GM12865 (cell line): Measurements from ENCODE around the gene HNRNPL.
"Not testable (repeated sequence)": the region's sequence is repeated elsewhere in the genome, so short reads cannot be mapped to it uniquely, and the experiment has no call there.

Source experiments
- DNase-seq: peaks from one replicate; pipeline ENCODE4 v3.0.0; 2010; ENCODE audit warnings: low read depth
- H3K4me3 ChIP-seq: 2 replicates; pipeline ENCODE4 v1.5.1; 2011; ENCODE audit warnings: mild to moderate bottlenecking, low read depth, low read length, control low read depth
- CTCF ChIP-seq: IDR thresholded peaks from 2 replicates; pipeline ENCODE4 v1.5.1; 2011; ENCODE audit warnings: low read length, control low read depth, low read depth, inconsistent platforms; ENCODE audit not compliant: insufficient read depth; ENCODE audit errors: missing control alignments

Gene HNRNPL

GRCh38 chr19:38889803-38890202, 40.0 kb upstream of the HNRNPL start:
- no peak for TF ChIP-seq CTCF
- no peak overlapping the region for H3K4me3 ChIP-seq

GRCh38 chr19:38888876-38889275, 39.1 kb upstream of the HNRNPL start:
- H3K4me3 ChIP-seq, result no peak overlapping the region
- DNase-seq, result no peak
- TF ChIP-seq CTCF, result no peak

More at GRCh38 chr19:38889803-38890202, 40.0 kb upstream of the HNRNPL start:
- DNase-seq, result no peak

- not testable (repeated sequence) for DNase-seq, H3K4me3 ChIP-seq
These were observed 34.9 kb upstream of the HNRNPL start for GRCh38 chr19:38884691-38885090.

- DNase-seq, result no peak
- TF ChIP-seq CTCF, result no peak
- no peak overlapping the region for H3K4me3 ChIP-seq
These were observed 33.5 kb upstream of the HNRNPL start for GRCh38 chr19:38883286-38883685.

- no peak overlapping the region for H3K4me3 ChIP-seq
- DNase-seq, result no peak
- no peak for TF ChIP-seq CTCF
These were observed 31.3 kb upstream of the HNRNPL start for GRCh38 chr19:38880882-38881609.

- no peak for DNase-seq
- no peak overlapping the region for H3K4me3 ChIP-seq
- no peak for TF ChIP-seq CTCF
These were observed 30.5 kb upstream of the HNRNPL start for GRCh38 chr19:38880076-38880881.

GRCh38 chr19:38879400-38879751, 29.6 kb upstream of the HNRNPL start:
- no peak for TF ChIP-seq CTCF
- H3K4me3 ChIP-seq, result no peak overlapping the region
- DNase-seq, result no peak
